H1 (cell line): ENCODE measurements around the gene CUL2. TPM values are rescaled to one million over a fixed set of nuclear protein-coding genes. Genes with fewer than 3 reads are reported as not detected.

Experiments
- CHD1 ChIP-seq: IDR thresholded peaks from 2 replicates; pipeline ENCODE4 v1.6.1; 2012; ENCODE audit warnings: low read depth, low read length, improper control_type of control experiment
- NRF1 ChIP-seq: IDR thresholded peaks from 2 replicates; pipeline ENCODE4 v1.6.1; 2011; ENCODE audit warnings: mild to moderate bottlenecking, low read depth, low read length, improper control_type of control experiment
- polyA plus RNA-seq, 7 experiments: library from polyadenylated mRNA; depleted of rRNA in 3 of 7; stranded (reverse) in 5 of 7; unstranded in 2 of 7; fragments of >200 nt in 5 of 7; fragments of 200-250 nt in 2 of 7; gene quantifications; 1 replicate in 5 of 7; 2 replicates in 1 of 7; 4 replicates in 1 of 7; pipeline versions ENCODE4 v1.2.1 to v1.2.3, GENCODE V29; 2011 to 2013; ENCODE audit warnings: missing spikeins in 2 of 7, mixed read lengths in 2 of 7
- total RNA-seq: library from RNA; stranded (reverse); fragmentation: NEBNext Ultra II Directional; extraction: Animal tissue kit (Norgen Biotek cat#: 25700); gene quantifications from 2 replicates; pipeline ENCODE4 v1.2.1, GENCODE V29; 2021

Gene CUL2
- total and polyA plus RNA-seq, 2 of the 8 experiments (the other 6 are each of a cell fraction or from before 2014, with no cell fraction given), result 10.2 to 43.1 TPM

DNA sequence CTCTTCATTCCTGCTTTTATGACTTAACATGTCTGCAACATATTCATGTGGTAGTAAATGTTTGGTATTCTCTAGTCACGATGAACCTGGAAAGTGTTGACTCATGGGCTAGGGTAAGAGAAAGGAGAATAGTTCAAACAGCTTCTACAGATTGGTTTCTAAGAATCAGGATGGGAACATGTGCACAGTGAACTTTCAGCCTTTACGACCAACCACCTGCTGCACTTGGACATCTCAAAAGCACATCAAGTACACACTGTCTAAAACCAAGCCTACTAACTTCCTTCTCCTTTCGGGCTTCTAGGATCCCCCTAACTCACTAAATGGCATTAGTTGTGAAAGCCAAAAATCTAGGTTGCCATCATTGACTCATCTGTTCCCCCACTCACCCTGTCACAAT, 85.5 kb downstream of the CUL2 start (continued):
- TF ChIP-seq CHD1 (no peak), NRF1 (no peak)
